IMR-90 (cell line): ENCODE results near the gene INO80. TPM values are rescaled to one million over a fixed set of nuclear protein-coding genes. Genes with fewer than 3 reads are reported as not detected.

Experiments used
- ATAC-seq: fragments of 200-7000 bp; cut with Tn5 transposase; 2 replicates; pipeline ENCODE4 v1.9.1; 2020; ENCODE audit warnings: low read depth, mild to moderate bottlenecking, moderate library complexity
- BruUV-seq: library from RNA; stranded (reverse); fragments of 400-500 nt; replicated peaks from 2 replicates; lab custom pipeline; 2021; lab: Mats Ljungman, UMichigan
- CTCF ChIA-PET: fragments of 300-600 bp; formaldehyde crosslinking; extraction: SDS; loops from one replicate; lab custom pipeline; 2021; ENCODE audit warnings: antibody characterized with exemption; lab: Yijun Ruan, JAX
- POLR2A ChIA-PET: fragments of 300-600 bp; sonication (Branson Sonifier 250); formaldehyde crosslinking; loops from one replicate; lab custom pipeline; 2022; ENCODE audit warnings: antibody characterized with exemption; ENCODE audit not compliant: unreplicated experiment; lab: Charles Lee
- DNase-seq: peaks from one replicate; pipeline ENCODE4 v3.0.0; 2013
- H2AFZ ChIP-seq: replicated peaks from 2 replicates; pipeline ENCODE3; 2013; ENCODE audit warnings: low read length, mild to moderate bottlenecking; ENCODE audit not compliant: poor library complexity
- H2AK5ac ChIP-seq: 2 replicates; pipeline ENCODE4 v1.6.1; 2013; ENCODE audit warnings: low read depth, low read length, inconsistent platforms
- H2AK9ac ChIP-seq: replicated peaks from 2 replicates; pipeline ENCODE3; 2013; ENCODE audit warnings: mild to moderate bottlenecking, low read depth, low read length, moderate library complexity; ENCODE audit not compliant: poor library complexity
- H2BK120ac ChIP-seq: 2 replicates; pipeline ENCODE4 v1.6.1; 2013; ENCODE audit warnings: low read depth, low read length, inconsistent platforms
- H2BK15ac ChIP-seq: 3 replicates; pipeline ENCODE4 v1.6.1; 2013; ENCODE audit warnings: low read depth, low read length, inconsistent platforms
- H2BK20ac ChIP-seq: 2 replicates; pipeline ENCODE4 v1.6.1; 2013; ENCODE audit warnings: low read depth, mild to moderate bottlenecking, inconsistent platforms, low read length, moderate library complexity
- H2BK5ac ChIP-seq: 2 replicates; pipeline ENCODE4 v1.6.1; 2013; ENCODE audit warnings: mild to moderate bottlenecking, low read depth, low read length, inconsistent platforms; ENCODE audit not compliant: poor library complexity, severe bottlenecking
- H3K14ac ChIP-seq: replicated peaks from 2 replicates; pipeline ENCODE4 v1.6.1; 2013; ENCODE audit warnings: low read depth, low read length, inconsistent platforms
- H3K18ac ChIP-seq: 2 replicates; pipeline ENCODE4 v1.6.1; 2013; ENCODE audit warnings: low read depth, low read length, control low read depth
- H3K23ac ChIP-seq: 2 replicates; pipeline ENCODE4 v1.6.1; 2013; ENCODE audit warnings: low read depth, low read length, inconsistent platforms
- H3K27ac ChIP-seq: 2 replicates; pipeline ENCODE4 v1.5.1; 2013; ENCODE audit warnings: mild to moderate bottlenecking, control low read depth, low read length; ENCODE audit not compliant: insufficient read depth
- H3K27me3 ChIP-seq: 2 replicates; pipeline ENCODE4 v1.6.1; 2013; ENCODE audit warnings: low read length; ENCODE audit not compliant: control insufficient read depth, insufficient read depth
- H3K36me3 ChIP-seq: 2 replicates; pipeline ENCODE4 v1.6.1; 2013; ENCODE audit warnings: low read length, mixed read lengths; ENCODE audit not compliant: control insufficient read depth, insufficient read depth
- H3K4ac ChIP-seq: 2 replicates; pipeline ENCODE4 v1.6.1; 2013; ENCODE audit warnings: low read depth, low read length, inconsistent platforms
- H3K4me1 ChIP-seq: 2 replicates; pipeline ENCODE4 v1.6.1; 2013; ENCODE audit warnings: low read length, mixed read lengths; ENCODE audit not compliant: control insufficient read depth, insufficient read depth
- H3K4me2 ChIP-seq: 2 replicates; pipeline ENCODE4 v1.6.1; 2013; ENCODE audit warnings: low read depth, mild to moderate bottlenecking, control low read depth, low read length, moderate library complexity
- H3K4me3 ChIP-seq: 2 replicates; pipeline ENCODE4 v1.5.1; 2013; ENCODE audit warnings: low read depth, mild to moderate bottlenecking, control low read depth, low read length, moderate library complexity; ENCODE audit not compliant: insufficient read depth
- H3K56ac ChIP-seq: 2 replicates; pipeline ENCODE4 v1.6.1; 2013; ENCODE audit warnings: low read length, inconsistent platforms; ENCODE audit not compliant: insufficient read depth; ENCODE audit errors: extremely low read depth
- H3K79me1 ChIP-seq, 2 experiments: 2 replicates each; pipeline ENCODE4 v1.6.1; 2013; ENCODE audit warnings: low read length in 2 of 2, inconsistent platforms in 1 of 2, low read depth in 1 of 2
- H3K9ac ChIP-seq: 2 replicates; pipeline ENCODE4 v1.6.1; 2013; ENCODE audit warnings: low read depth, low read length, control low read depth
- H3K9me1 ChIP-seq: 2 replicates; pipeline ENCODE4 v1.6.1; 2013; ENCODE audit warnings: low read length, inconsistent platforms; ENCODE audit not compliant: insufficient read depth
- H3K9me3 ChIP-seq: 2 replicates; pipeline ENCODE4 v1.6.1; 2013; ENCODE audit warnings: low read length; ENCODE audit not compliant: control insufficient read depth, insufficient read depth
- H4K20me1 ChIP-seq: 2 replicates; pipeline ENCODE4 v1.6.1; 2013; ENCODE audit warnings: low read length, inconsistent platforms; ENCODE audit not compliant: insufficient read depth
- H4K5ac ChIP-seq: 2 replicates; pipeline ENCODE4 v1.6.1; 2013; ENCODE audit warnings: mild to moderate bottlenecking, low read depth, low read length, control low read depth
- H4K8ac ChIP-seq, 2 experiments: 2 replicates each; pipeline ENCODE4 v1.6.1; 2013; ENCODE audit warnings: low read depth in 2 of 2, low read length in 2 of 2, control low read depth in 1 of 2, inconsistent platforms in 1 of 2
- H4K91ac ChIP-seq: 2 replicates; pipeline ENCODE4 v1.6.1; 2013; ENCODE audit warnings: low read depth, low read length, inconsistent platforms; ENCODE audit not compliant: insufficient read depth
- BHLHE40 ChIP-seq: fragments of 150-350 bp; IDR thresholded peaks from 2 replicates; pipeline ENCODE4 v1.6.1; 2016; ENCODE audit warnings: mild to moderate bottlenecking, low read depth, low read length
- FOS ChIP-seq: fragments of 150-350 bp; IDR thresholded peaks from 2 replicates; pipeline ENCODE4 v1.6.1; 2016; ENCODE audit warnings: low read depth, low read length
- MAFK ChIP-seq: IDR thresholded peaks from 2 replicates; pipeline ENCODE4 v1.6.1; 2012; ENCODE audit warnings: low read depth, low read length, improper control_type of control experiment
- MAZ ChIP-seq: IDR thresholded peaks from 2 replicates; pipeline ENCODE4 v1.6.1; 2012; ENCODE audit warnings: low read depth, mild to moderate bottlenecking, low read length, improper control_type of control experiment, moderate library complexity, borderline replicate concordance
- MXI1 ChIP-seq: IDR thresholded peaks from 2 replicates; pipeline ENCODE4 v1.6.1; 2012; ENCODE audit warnings: low read depth, mild to moderate bottlenecking, low read length, moderate library complexity, borderline replicate concordance
- NFE2L2 ChIP-seq: fragments of 150-350 bp; IDR thresholded peaks from 2 replicates; pipeline ENCODE4 v1.6.1; 2016; ENCODE audit warnings: low read depth, mild to moderate bottlenecking, low read length
- POLR2A ChIP-seq: IDR thresholded peaks from 2 replicates; pipeline ENCODE4 v1.6.1; 2012; ENCODE audit warnings: mild to moderate bottlenecking, low read depth, low read length
- RAD21 ChIP-seq: IDR thresholded peaks from 2 replicates; pipeline ENCODE4 v1.6.1; 2012; ENCODE audit warnings: low read length, improper control_type of control experiment
- RCOR1 ChIP-seq: IDR thresholded peaks from 2 replicates; pipeline ENCODE4 v1.6.1; 2012; ENCODE audit warnings: mild to moderate bottlenecking, low read length, improper control_type of control experiment; ENCODE audit not compliant: insufficient replicate concordance
- RFX5 ChIP-seq: IDR thresholded peaks from 2 replicates; pipeline ENCODE4 v1.8.0; 2012; ENCODE audit warnings: low read depth, mild to moderate bottlenecking, low read length, moderate library complexity
- SMC3 ChIP-seq: fragments of 150-350 bp; IDR thresholded peaks from 2 replicates; pipeline ENCODE4 v1.6.1; 2016; ENCODE audit warnings: low read depth, mild to moderate bottlenecking, antibody characterized with exemption, low read length, moderate library complexity
- WGBS, 2 experiments: methylation state at CpG; one replicate each; pipeline versions ENCODE4 v1.1.5 to v1.1.7; 2013; ENCODE audit warnings: missing lambda C conversion rate in 2 of 2; ENCODE audit not compliant: insufficient read length in 1 of 2; ENCODE audit errors: extremely low coverage in 2 of 2; 5-methylcytosine and 5-hydroxymethylcytosine counted together
- dilution Hi-C: fragments of 300-500 bp; cut with HindIII; formaldehyde crosslinking; loops from one replicate; pipeline ENCODE4 v1.14.3; 2018; ENCODE audit warnings: low sequenced_read_pairs; ENCODE audit not compliant: unreplicated experiment
- in situ Hi-C: fragments of 300-500 bp; cut with MboI; formaldehyde crosslinking; loops from 3 replicates; pipeline ENCODE4 v1.14.3; 2019; ENCODE audit warnings: low sequenced_read_pairs, inconsistent platforms, mixed read lengths
- intact Hi-C: fragments of 100-400 bp; cut with micrococcal nuclease; formaldehyde crosslinking; loops from 2 replicates; pipeline ENCODE4 v1.10.0; 2022
- polyA plus RNA-seq, 3 experiments: library from polyadenylated mRNA; depleted of rRNA; stranded (reverse); fragments of >200 nt; gene quantifications; 2 replicates each; pipeline ENCODE4 v1.2.3, GENCODE V29; 2012; ENCODE audit warnings: low replicate concordance in 1 of 3
- total RNA-seq: library from RNA; depleted of rRNA; stranded (reverse); fragments of >200 nt; gene quantifications from 2 replicates; pipeline ENCODE4 v1.2.3, GENCODE V29; 2012
- TF ChIP-seq, protein P1 (sequence below): conservative IDR thresholded peaks from 2 replicates; pipeline ENCODE4 v1.5.1; 2012; ENCODE audit warnings: mild to moderate bottlenecking, low read depth, low read length, improper control_type of control experiment
- TF ChIP-seq, protein P2 (sequence below): fragments of 150-350 bp; IDR thresholded peaks from 2 replicates; pipeline ENCODE4 v1.6.1; 2016; ENCODE audit warnings: low read depth, mild to moderate bottlenecking, low read length, moderate library complexity, borderline replicate concordance
- TF ChIP-seq, protein P3 (sequence below): fragments of 150-350 bp; IDR thresholded peaks from 2 replicates; pipeline ENCODE4 v1.6.1; 2017; ENCODE audit warnings: mild to moderate bottlenecking, antibody characterized with exemption, low read length, low read depth

INO80 gene
- total and polyA plus RNA-seq, 2 of the 4 experiments (the other 2 are of a cell fraction): 6.0 to 13.3 TPM

DNA sequence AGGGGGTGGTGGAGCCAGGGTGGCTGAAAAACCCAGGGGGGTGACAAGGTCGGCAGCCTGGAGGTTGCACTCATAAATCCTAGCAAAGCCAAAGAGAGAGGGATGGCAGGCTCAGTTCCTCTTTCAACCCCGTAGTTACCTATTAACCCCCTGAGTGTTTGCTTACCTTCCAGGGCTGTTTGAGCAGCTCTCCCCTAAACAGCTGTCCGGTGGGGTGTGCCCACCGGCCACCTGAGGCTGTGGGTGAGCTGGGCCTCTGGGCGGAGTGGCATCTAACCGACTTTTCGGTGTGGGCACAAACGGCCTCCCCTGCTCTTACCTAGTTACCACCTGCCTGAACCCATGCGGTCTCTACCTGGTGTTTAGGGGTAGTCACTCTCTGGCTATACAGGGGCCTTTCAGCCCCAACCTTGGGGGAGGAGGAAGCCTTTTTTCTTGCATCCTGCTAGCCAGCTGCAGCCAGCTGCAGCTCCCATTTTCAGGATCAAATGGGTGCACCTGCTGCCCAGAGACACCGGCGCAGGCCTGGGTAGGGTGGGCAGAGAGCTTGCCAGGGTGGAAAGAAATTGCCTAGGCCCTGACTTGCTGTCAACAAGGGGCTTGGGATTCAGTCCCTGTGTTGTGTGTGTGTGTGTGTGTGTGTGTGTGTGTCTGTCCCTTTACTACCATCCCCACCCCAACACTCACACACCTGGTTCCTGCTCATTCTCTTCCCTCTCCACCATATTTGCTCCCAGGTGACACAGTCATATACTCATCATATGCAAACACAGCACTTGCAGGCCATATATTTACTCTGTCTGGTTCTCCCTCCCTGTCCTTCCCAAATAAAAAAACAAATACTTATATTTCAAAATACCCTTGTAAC lies 183.2 kb downstream of the INO80 start:
- in situ Hi-C loops: no loop called here
- ChIA-PET POLR2A (no interaction called here), CTCF (interaction anchor here (2.3 kb wide), 1 partner anchor 86 kb away, joined by 7 read pairs; no protein-coding TSS in a partner anchor)
- Histone ChIP-seq H3K4ac (no peak overlapping the region), H2BK20ac (no peak overlapping the region), H2BK5ac (no peak overlapping the region), H3K14ac (no peak overlapping the region; the same call in 1 of the 2 replicates), H2AK9ac (no peak overlapping the region), H3K18ac (no peak overlapping the region), H4K8ac (no peak overlapping the region; a peak in 1 of 4 replicates), H2AFZ (no peak overlapping the region), H2AK5ac (no peak overlapping the region), H3K36me3 (peaks cover 8% of the 10 kb centered on the region; the same call in 1 of the 2 replicates), H4K91ac (no peak overlapping the region), H3K9ac (no peak overlapping the region), H3K4me1 (peaks cover 26% of the 10 kb centered on the region), H3K27ac (no peak overlapping the region), H3K56ac (no peak overlapping the region), H3K79me1 (peaks cover 0 to 77% of the 10 kb centered on the region in 2 experiments; a peak in 3 of 4 replicates), H3K9me1 (peaks cover 23% of the 10 kb centered on the region), H3K4me2 (no peak overlapping the region), H3K23ac (no peak overlapping the region), H4K20me1 (peaks cover 44% of the 10 kb centered on the region), H2BK120ac (no peak overlapping the region), H3K27me3 (peaks cover 5% of the 10 kb centered on the region), H3K9me3 (no peaks in the 10 kb centered on the region), H4K5ac (no peak overlapping the region), H3K4me3 (no peak overlapping the region), H2BK15ac (no peak overlapping the region)
- 0% methylated on average over 1 of the region's 11 CpGs; no CpG with 5 or more reads in 1 of the 2 experiments for WGBS, 2 experiments
- DNase-seq (no peak), ATAC-seq (no peak)
- BruUV-seq: no TSS peak
- intact Hi-C loops: no loop called here
- dilution Hi-C loops: no loop called here
- TF ChIP-seq, protein P1, sequence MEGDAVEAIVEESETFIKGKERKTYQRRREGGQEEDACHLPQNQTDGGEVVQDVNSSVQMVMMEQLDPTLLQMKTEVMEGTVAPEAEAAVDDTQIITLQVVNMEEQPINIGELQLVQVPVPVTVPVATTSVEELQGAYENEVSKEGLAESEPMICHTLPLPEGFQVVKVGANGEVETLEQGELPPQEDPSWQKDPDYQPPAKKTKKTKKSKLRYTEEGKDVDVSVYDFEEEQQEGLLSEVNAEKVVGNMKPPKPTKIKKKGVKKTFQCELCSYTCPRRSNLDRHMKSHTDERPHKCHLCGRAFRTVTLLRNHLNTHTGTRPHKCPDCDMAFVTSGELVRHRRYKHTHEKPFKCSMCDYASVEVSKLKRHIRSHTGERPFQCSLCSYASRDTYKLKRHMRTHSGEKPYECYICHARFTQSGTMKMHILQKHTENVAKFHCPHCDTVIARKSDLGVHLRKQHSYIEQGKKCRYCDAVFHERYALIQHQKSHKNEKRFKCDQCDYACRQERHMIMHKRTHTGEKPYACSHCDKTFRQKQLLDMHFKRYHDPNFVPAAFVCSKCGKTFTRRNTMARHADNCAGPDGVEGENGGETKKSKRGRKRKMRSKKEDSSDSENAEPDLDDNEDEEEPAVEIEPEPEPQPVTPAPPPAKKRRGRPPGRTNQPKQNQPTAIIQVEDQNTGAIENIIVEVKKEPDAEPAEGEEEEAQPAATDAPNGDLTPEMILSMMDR: no peak
- no peak for TF ChIP-seq RFX5
- TF ChIP-seq RAD21: no peak
- no peak for TF ChIP-seq MAZ
- TF ChIP-seq SMC3: no peak
- TF ChIP-seq, protein P2, sequence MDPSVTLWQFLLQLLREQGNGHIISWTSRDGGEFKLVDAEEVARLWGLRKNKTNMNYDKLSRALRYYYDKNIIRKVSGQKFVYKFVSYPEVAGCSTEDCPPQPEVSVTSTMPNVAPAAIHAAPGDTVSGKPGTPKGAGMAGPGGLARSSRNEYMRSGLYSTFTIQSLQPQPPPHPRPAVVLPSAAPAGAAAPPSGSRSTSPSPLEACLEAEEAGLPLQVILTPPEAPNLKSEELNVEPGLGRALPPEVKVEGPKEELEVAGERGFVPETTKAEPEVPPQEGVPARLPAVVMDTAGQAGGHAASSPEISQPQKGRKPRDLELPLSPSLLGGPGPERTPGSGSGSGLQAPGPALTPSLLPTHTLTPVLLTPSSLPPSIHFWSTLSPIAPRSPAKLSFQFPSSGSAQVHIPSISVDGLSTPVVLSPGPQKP: no peak
- no peak for TF ChIP-seq MAFK
- no peak for TF ChIP-seq POLR2A
- TF ChIP-seq, protein P3, sequence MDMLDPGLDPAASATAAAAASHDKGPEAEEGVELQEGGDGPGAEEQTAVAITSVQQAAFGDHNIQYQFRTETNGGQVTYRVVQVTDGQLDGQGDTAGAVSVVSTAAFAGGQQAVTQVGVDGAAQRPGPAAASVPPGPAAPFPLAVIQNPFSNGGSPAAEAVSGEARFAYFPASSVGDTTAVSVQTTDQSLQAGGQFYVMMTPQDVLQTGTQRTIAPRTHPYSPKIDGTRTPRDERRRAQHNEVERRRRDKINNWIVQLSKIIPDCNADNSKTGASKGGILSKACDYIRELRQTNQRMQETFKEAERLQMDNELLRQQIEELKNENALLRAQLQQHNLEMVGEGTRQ: no peak
- TF ChIP-seq BHLHE40: no peak
- no peak for TF ChIP-seq MXI1
- no peak for TF ChIP-seq RCOR1
- no peak for TF ChIP-seq FOS
- no peak for TF ChIP-seq NFE2L2
